Adrenal gland (tissue), 12 donors: Measurements from ENCODE around the gene PRMT7. TPM values are rescaled to one million over a fixed set of nuclear protein-coding genes. Genes with fewer than 3 reads are reported as not detected.
A peak's percentile ranks its signal among the peaks of the same experiment; 100 is the strongest.

Experiments used
- DNase-seq, 7 donors: peaks; one replicate each; pipeline ENCODE4 v3.0.0-alpha.2; 2019 to 2020
- H3K27ac ChIP-seq, 5 donors: fragments of 200-600 bp; sonication (generic) in 4 of 5; 1 replicate in 3 of 5; 2 replicates in 2 of 5; pipeline versions ENCODE4 v1.5.1 to v1.8.0; 2016 to 2020; ENCODE audit warnings: mild to moderate bottlenecking in 1 of 5
- H3K27me3 ChIP-seq: fragments of 200-600 bp; 2 replicates; pipeline ENCODE4 v1.8.0; 2021
- H3K36me3 ChIP-seq, 2 donors: fragments of 200-600 bp; replicated peaks in 1 of 2; 1 replicate in 1 of 2; 2 replicates in 1 of 2; pipeline versions ENCODE4 v1.5.1 to v1.8.0; 2018 to 2022
- H3K4me1 ChIP-seq, 2 donors: fragments of 200-600 bp; replicated peaks in 1 of 2; 1 replicate in 1 of 2; 2 replicates in 1 of 2; pipeline versions ENCODE4 v1.5.1 to v1.8.0; 2018 to 2021
- H3K4me3 ChIP-seq, 4 donors: fragments of 200-600 bp; sonication (generic) in 3 of 4; one replicate each; pipeline ENCODE4 v1.5.1; 2016 to 2018
- H3K9me3 ChIP-seq, 3 donors: fragments of 200-600 bp; sonication (generic) in 1 of 3; replicated peaks in 1 of 3; 1 replicate in 2 of 3; 2 replicates in 1 of 3; pipeline versions ENCODE4 v1.5.1 to v1.8.0; 2016 to 2021
- CTCF ChIP-seq, 6 experiments: fragments of 450-650 bp in 4 of 6; fragments of 200-600 bp in 2 of 6; sonication (generic) in 1 of 6; IDR thresholded peaks; 1 replicate in 5 of 6; 2 replicates in 1 of 6; pipeline versions ENCODE4 v1.5.1 to v1.8.0; 2016 to 2021; ENCODE audit warnings: antibody characterized with exemption in 6 of 6, mild to moderate bottlenecking in 2 of 6, moderate library complexity in 1 of 6
- POLR2A ChIP-seq, 2 donors: fragments of 450-650 bp; IDR thresholded peaks; one replicate each; pipeline ENCODE4 v1.6.1; 2017; ENCODE audit warnings: antibody characterized with exemption in 2 of 2, mild to moderate bottlenecking in 2 of 2, moderate library complexity in 1 of 2
- WGBS, 4 donors: extraction: QIAGEN DNeasy Blood & Tissue Kit in 2 of 4; methylation state at CpG; one replicate each; pipeline versions ENCODE4 v1.1.5 to v1.1.7; 2013 to 2017; 5-methylcytosine and 5-hydroxymethylcytosine counted together
- intact Hi-C, 2 donors: fragments of 100-400 bp; cut with DNase I; formaldehyde crosslinking; loops; one replicate each; pipeline versions ENCODE4 v1.14.1 to v1.15.0; 2022 to 2023
- polyA plus RNA-seq, 3 donors: library from polyadenylated mRNA; stranded (reverse); fragments of 200-250 nt in 2 of 3; fragments of 350-450 nt in 1 of 3; fragmentation: Illumina TruSeq in 1 of 3; extraction: RNeasy Lipid Tissue Mini Kit (QIAGEN cat#74804) in 1 of 3; gene quantifications; one replicate each; pipeline ENCODE4 v1.2.3, GENCODE V29; 2013 to 2014
- total RNA-seq, 9 donors: library from RNA; depleted of rRNA in 4 of 9; stranded (reverse); fragments of >200 nt in 4 of 9; fragments of 120-200 nt in 1 of 9; fragmentation: NEBNext Ultra II Directional in 1 of 9; extraction: Animal tissue kit (Norgen Biotek cat#: 25700) in 1 of 9; gene quantifications; one replicate each; pipeline versions ENCODE4 v1.1.0 to v1.2.4, GENCODE V29; 2013 to 2023
- donor health status: healthy with polysubstance abuse.
- donor health status: Bipolar disorder and iron deficiency.
- donor health status: DM: yes; HTN: yes; CAD: no.
- donor health status: DM: no; HTN: no; CAD: no.
- donor health status: DM: no; HTN: no; CAD: no.
- donor health status: DM: yes; HTN: yes; CAD: no.

PRMT7 gene
- total and polyA plus RNA-seq, 12 donors = 30.0 to 141 (median 42.7) TPM

GRCh38 chr16:68298312-68298711, 12.5 kb upstream of the PRMT7 start:
- intact Hi-C loops = no loop called here
- Histone ChIP-seq H3K27ac (peak overlapping the region; percentile 55 to 85 (median 77)), H3K27me3 (no peaks in the 10 kb centered on the region), H3K36me3 (peaks cover 0 to 84% of the 10 kb centered on the region in 2 donors), H3K9me3 (no peaks in the 10 kb centered on the region), H3K4me1 (peaks cover 26 to 39% of the 10 kb centered on the region in 2 donors), H3K4me3 (no peak overlapping the region)
- TF ChIP-seq CTCF (IDR thresholded peaks at IDR 0.05) (no peak), POLR2A (IDR thresholded peaks at IDR 0.05) (no peak)
- DNase-seq = no peak
- 66 to 90% (median 74%) methylated on average over 2 to 3 of the region's 3 CpGs for WGBS, 4 donors

GRCh38 chr16:68298907-68299561, 11.8 kb upstream of the PRMT7 start:
- H3K4me1 ChIP-seq = peaks cover 26 to 39% of the 10 kb centered on the region in 2 donors
- peaks cover 0 to 82% of the 10 kb centered on the region in 2 donors for H3K36me3 ChIP-seq

GRCh38 chr16:68299571-68300453, 11.0 kb upstream of the PRMT7 start:
- Histone ChIP-seq H3K9me3 (no peaks in the 10 kb centered on the region), H3K36me3 (peaks cover 0 to 84% of the 10 kb centered on the region in 2 donors), H3K4me3 (no peak overlapping the region), H3K27me3 (no peaks in the 10 kb centered on the region), H3K27ac (peak overlapping the region in 4 of 5 donors; percentile 67 to 85 (median 78)), H3K4me1 (peaks cover 26 to 39% of the 10 kb centered on the region in 2 donors)
- WGBS, 4 donors = 78 to 85% (median 81%) methylated on average over 11 of the region's 11 CpGs
- DNase-seq = no peak
- intact Hi-C loops = no loop called here
- TF ChIP-seq POLR2A (IDR thresholded peaks at IDR 0.05) (no peak), CTCF (IDR thresholded peaks at IDR 0.05) (no peak)

More at GRCh38 chr16:68298907-68299561, 11.8 kb upstream of the PRMT7 start:
- no peak for TF ChIP-seq CTCF (IDR thresholded peaks at IDR 0.05)
- TF ChIP-seq POLR2A (IDR thresholded peaks at IDR 0.05) = peak in 1 of 2 donors; percentile 8
- peak; percentile 60 to 93 (median 91) for DNase-seq
- 24 to 44% (median 40%) methylated on average over 4 to 5 of the region's 5 CpGs for WGBS, 4 donors
- Histone ChIP-seq H3K27me3 (no peaks in the 10 kb centered on the region), H3K4me3 (no peak overlapping the region), H3K27ac (peak overlapping the region; percentile 55 to 85 (median 77)), H3K9me3 (no peaks in the 10 kb centered on the region)
- intact Hi-C loops = no loop called here

- Histone ChIP-seq H3K27me3 (no peaks in the 10 kb centered on the region), H3K9me3 (no peaks in the 10 kb centered on the region), H3K4me3 (no peak overlapping the region), H3K27ac (no peak overlapping the region), H3K4me1 (peaks cover 26 to 39% of the 10 kb centered on the region in 2 donors), H3K36me3 (peaks cover 0 to 84% of the 10 kb centered on the region in 2 donors)
- no peak for DNase-seq
- intact Hi-C loops = no loop called here
- TF ChIP-seq POLR2A (IDR thresholded peaks at IDR 0.05) = no peak
- TF ChIP-seq CTCF (IDR thresholded peaks at IDR 0.05) = no peak
- WGBS, 4 donors = 77 to 82% (median 79%) methylated on average over 7 of the region's 7 CpGs
Observed at GRCh38 chr16:68300734-68301459, 9.9 kb upstream of the PRMT7 start.
